ENCODE measurements around the gene SVBP.

Gene SVBP

GRCh38 chr1:42769811-42770210 is 47.4 kb downstream of the SVBP start:
- Histone ChIP-seq H3K4me3 (IDR thresholded peaks at IDR 0.05; ENCODE audit: insufficient read depth, low read depth, low read length) (no peak overlapping the region), H3K27me3 (ENCODE audit: insufficient read depth, low read depth) (no peaks in the 10 kb centered on the region), H3K36me3 (ENCODE audit: insufficient read depth) (no peaks in the 10 kb centered on the region), H3K79me2 (ENCODE audit: insufficient read depth, low read depth) (peaks cover 49% of the 10 kb centered on the region; the same call in 1 of the 2 replicates), H3K4me2 (no peak overlapping the region), H2AFZ (ENCODE audit: low read depth) (no peak overlapping the region), H3K9ac (no peak overlapping the region), H3K4me1 (ENCODE audit: low read depth, poor library complexity, severe bottlenecking) (peaks cover 19% of the 10 kb centered on the region), H4K20me1 (ENCODE audit: insufficient read depth) (no peaks in the 10 kb centered on the region), H3K27ac (no peak overlapping the region)
- no peak for TF ChIP-seq CTCF (conservative IDR thresholded peaks at IDR 0.05; ENCODE audit: low read depth, low read length)

GRCh38 chr1:42768172-42768571 is 49.0 kb downstream of the SVBP start:
- Histone ChIP-seq H4K20me1 (ENCODE audit: insufficient read depth) (no peaks in the 10 kb centered on the region), H2AFZ (ENCODE audit: low read depth) (no peak overlapping the region), H3K27ac (no peak overlapping the region; the same call in 1 of the 2 replicates), H3K9ac (peak overlapping the region; percentile 85; the same call in 1 of the 2 replicates), H3K79me2 (ENCODE audit: insufficient read depth, low read depth) (peaks cover 49% of the 10 kb centered on the region; the same call in 1 of the 2 replicates), H3K36me3 (ENCODE audit: insufficient read depth) (no peaks in the 10 kb centered on the region), H3K27me3 (ENCODE audit: insufficient read depth, low read depth) (no peaks in the 10 kb centered on the region), H3K4me2 (peak overlapping the region; percentile 97), H3K4me1 (ENCODE audit: low read depth, poor library complexity, severe bottlenecking) (peaks cover 21% of the 10 kb centered on the region), H3K4me3 (IDR thresholded peaks at IDR 0.05; ENCODE audit: insufficient read depth, low read depth, low read length) (peak overlapping the region; percentile 40)
- TF ChIP-seq CTCF (conservative IDR thresholded peaks at IDR 0.05; ENCODE audit: low read depth, low read length): no peak

GRCh38 chr1:42767510-42768000 is 49.6 kb downstream of the SVBP start:
- Histone ChIP-seq H3K27me3 (ENCODE audit: insufficient read depth, low read depth) (no peaks in the 10 kb centered on the region), H3K9ac (peak overlapping the region; percentile 85), H3K36me3 (ENCODE audit: insufficient read depth) (no peaks in the 10 kb centered on the region), H3K4me2 (peak overlapping the region; percentile 97), H2AFZ (ENCODE audit: low read depth) (peak overlapping the region; percentile 83; the same call in 1 of the 2 replicates), H3K4me1 (ENCODE audit: low read depth, poor library complexity, severe bottlenecking) (peaks cover 21% of the 10 kb centered on the region), H4K20me1 (ENCODE audit: insufficient read depth) (no peaks in the 10 kb centered on the region), H3K4me3 (IDR thresholded peaks at IDR 0.05; ENCODE audit: insufficient read depth, low read depth, low read length) (peak overlapping the region; percentile 84), H3K27ac (peak overlapping the region; percentile 51), H3K79me2 (ENCODE audit: insufficient read depth, low read depth) (peaks cover 49% of the 10 kb centered on the region; the same call in 1 of the 2 replicates)
- no peak for TF ChIP-seq CTCF (conservative IDR thresholded peaks at IDR 0.05; ENCODE audit: low read depth, low read length)

GRCh38 chr1:42766741-42767509 is 50.3 kb downstream of the SVBP start, which contains the start of the genes C1orf50 and P3H1:
Gene C1orf50, plus strand, starts transcription at chr1:42767249. Its CDS starts 63 bp downstream, at chr1:42767312.
Gene P3H1, minus strand, starts transcription at chr1:42767028. Its CDS starts 57 bp downstream, at chr1:42766971.
- TF ChIP-seq CTCF (conservative IDR thresholded peaks at IDR 0.05; ENCODE audit: low read depth, low read length): no peak
- Histone ChIP-seq H4K20me1 (ENCODE audit: insufficient read depth) (no peaks in the 10 kb centered on the region), H2AFZ (ENCODE audit: low read depth) (peak within 1 kb of the TSS; percentile 90), H3K9ac (peak within 1 kb of the TSS; percentile 85), H3K79me2 (ENCODE audit: insufficient read depth, low read depth) (peaks cover 46% of the 10 kb centered on the region; the same call in 1 of the 2 replicates), H3K4me2 (peak within 1 kb of the TSS; percentile 97), H3K4me1 (ENCODE audit: low read depth, poor library complexity, severe bottlenecking) (peaks cover 21% of the 10 kb centered on the region), H3K36me3 (ENCODE audit: insufficient read depth) (no peaks in the 10 kb centered on the region), H3K27ac (peak within 1 kb of the TSS; percentile 51), H3K27me3 (ENCODE audit: insufficient read depth, low read depth) (no peaks in the 10 kb centered on the region), H3K4me3 (IDR thresholded peaks at IDR 0.05; ENCODE audit: insufficient read depth, low read depth, low read length) (peak within 1 kb of the TSS; percentile 84)

Measured in KMS-11 (cell line).